ENCODE data around the gene PACS2. TPM values are rescaled to one million over a fixed set of nuclear protein-coding genes. Genes with fewer than 3 reads are reported as not detected.

PACS2 gene
- polyA plus RNA-seq, 3 donors: 3.1 to 87.0 (median 3.7) TPM

DNA sequence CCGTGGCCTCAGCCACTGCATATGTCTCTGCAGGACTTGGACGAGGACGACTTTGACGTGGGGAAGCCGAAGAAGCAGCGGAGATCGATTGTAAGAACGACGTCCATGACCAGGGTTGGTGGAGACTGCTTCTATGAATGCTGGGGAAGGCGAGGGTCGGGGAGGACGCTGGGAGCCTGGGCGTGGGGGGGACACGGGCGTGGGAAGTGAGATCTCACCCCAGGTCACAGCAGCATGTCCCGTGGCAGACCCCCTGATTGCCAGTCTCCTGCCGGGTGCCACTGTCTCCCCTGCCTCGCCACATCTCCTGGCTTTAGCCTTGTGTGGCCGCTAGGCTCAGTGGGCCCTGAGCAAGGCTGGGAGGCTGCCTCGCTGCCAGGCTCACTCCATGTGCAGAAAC lies 53.9 kb downstream of the PACS2 start:
- intact Hi-C loops (cut with micrococcal nuclease): no loop called here

GRCh38 chr14:105368910-105369652 lies 54.5 kb downstream of the PACS2 start:
- Histone ChIP-seq H2AFZ (ENCODE audit: insufficient read depth, low read depth, low read length, poor library complexity, severe bottlenecking) (no peak overlapping the region), H3K79me2 (ENCODE audit: insufficient read depth, low read length) (no peaks in the 10 kb centered on the region), H3K9me3 (replicated peaks in 1 of 2; ENCODE audit: control insufficient read depth in 1 of 2, insufficient read depth in 1 of 2, low read length in 2 of 2) (no peaks in the 10 kb centered on the region), H3K27ac (ENCODE audit: low read depth in 1 of 2, low read length in 2 of 2) (no peak overlapping the region), H3K27me3 (ENCODE audit: control insufficient read depth in 2 of 2, insufficient read depth in 2 of 2, low read length in 2 of 2) (no peaks in the 10 kb centered on the region), H3K4me2 (replicated peaks; ENCODE audit: extremely low read depth, low read length, poor library complexity, severe bottlenecking) (no peak overlapping the region), H3K4me3 (replicated peaks in 1 of 3; ENCODE audit: low read depth in 2 of 3, low read length in 3 of 3) (no peak overlapping the region), H4K20me1 (ENCODE audit: insufficient read depth, low read length) (peaks cover 6% of the 10 kb centered on the region), H3K4me1 (ENCODE audit: control insufficient read depth in 1 of 2, insufficient read depth in 2 of 2, low read length in 2 of 2) (peaks cover 3 to 6% of the 10 kb centered on the region in 2 donors), H3K9ac (ENCODE audit: insufficient read depth, low read length, poor library complexity, severe bottlenecking) (no peak overlapping the region), H3K36me3 (replicated peaks in 1 of 2; ENCODE audit: control insufficient read depth in 1 of 2, insufficient read depth in 2 of 2, low read length in 2 of 2) (peaks cover 15 to 23% of the 10 kb centered on the region in 2 donors)
- Mint-ChIP-seq H3K36me3 (peaks cover 13 to 27% of the 10 kb centered on the region in 2 donors), H3K4me1 (peaks cover 6% of the 10 kb centered on the region), H3K27ac (no peak overlapping the region), H3K9me3 (peaks cover 0 to 2% (median 0%) of the 10 kb centered on the region in 7 donors), H3K27me3 (ENCODE audit: low read depth in 3 of 3) (peaks cover 5 to 10% (median 7%) of the 10 kb centered on the region in 3 donors), H3K4me3 (no peak overlapping the region)
- DNase-seq: no peak
- intact Hi-C loops (cut with micrococcal nuclease): no loop called here
- WGBS (ENCODE audit: insufficient coverage): 97% methylated on average over 23 of the region's 29 CpGs
- TF ChIP-seq, protein P1, sequence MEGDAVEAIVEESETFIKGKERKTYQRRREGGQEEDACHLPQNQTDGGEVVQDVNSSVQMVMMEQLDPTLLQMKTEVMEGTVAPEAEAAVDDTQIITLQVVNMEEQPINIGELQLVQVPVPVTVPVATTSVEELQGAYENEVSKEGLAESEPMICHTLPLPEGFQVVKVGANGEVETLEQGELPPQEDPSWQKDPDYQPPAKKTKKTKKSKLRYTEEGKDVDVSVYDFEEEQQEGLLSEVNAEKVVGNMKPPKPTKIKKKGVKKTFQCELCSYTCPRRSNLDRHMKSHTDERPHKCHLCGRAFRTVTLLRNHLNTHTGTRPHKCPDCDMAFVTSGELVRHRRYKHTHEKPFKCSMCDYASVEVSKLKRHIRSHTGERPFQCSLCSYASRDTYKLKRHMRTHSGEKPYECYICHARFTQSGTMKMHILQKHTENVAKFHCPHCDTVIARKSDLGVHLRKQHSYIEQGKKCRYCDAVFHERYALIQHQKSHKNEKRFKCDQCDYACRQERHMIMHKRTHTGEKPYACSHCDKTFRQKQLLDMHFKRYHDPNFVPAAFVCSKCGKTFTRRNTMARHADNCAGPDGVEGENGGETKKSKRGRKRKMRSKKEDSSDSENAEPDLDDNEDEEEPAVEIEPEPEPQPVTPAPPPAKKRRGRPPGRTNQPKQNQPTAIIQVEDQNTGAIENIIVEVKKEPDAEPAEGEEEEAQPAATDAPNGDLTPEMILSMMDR (IDR thresholded peaks at IDR 0.05): no peak

More for the DNA sequence above, 53.9 kb downstream of the PACS2 start:
- no peak overlapping the region for H3K9ac ChIP-seq (ENCODE audit: insufficient read depth, low read length, poor library complexity, severe bottlenecking)
- Mint-ChIP-seq H3K27me3 (ENCODE audit: low read depth in 3 of 3) (peaks cover 6 to 16% (median 14%) of the 10 kb centered on the region in 3 donors), H3K4me1 (peaks cover 10% of the 10 kb centered on the region), H3K9me3 (peaks cover 0 to under 1% (median 0%) of the 10 kb centered on the region in 7 donors), H3K27ac (peak overlapping the region in 1 of 7 donors; percentile 66), H3K4me3 (no peak overlapping the region), H3K36me3 (peaks cover 18 to 27% of the 10 kb centered on the region in 2 donors)
- peaks cover 3 to 6% of the 10 kb centered on the region in 2 donors for H3K4me1 ChIP-seq (ENCODE audit: control insufficient read depth in 1 of 2, insufficient read depth in 2 of 2, low read length in 2 of 2)
- no peaks in the 10 kb centered on the region for H3K9me3 ChIP-seq (replicated peaks in 1 of 2; ENCODE audit: control insufficient read depth in 1 of 2, insufficient read depth in 1 of 2, low read length in 2 of 2)
- no peak overlapping the region for H3K4me3 ChIP-seq (replicated peaks in 1 of 3; ENCODE audit: low read depth in 2 of 3, low read length in 3 of 3)
- no peak overlapping the region for H3K27ac ChIP-seq (ENCODE audit: low read depth in 1 of 2, low read length in 2 of 2)
- TF ChIP-seq, protein P1 (IDR thresholded peaks at IDR 0.05): no peak
- no peak for DNase-seq
- H4K20me1 ChIP-seq (ENCODE audit: insufficient read depth, low read length): peaks cover 6% of the 10 kb centered on the region
- peaks cover 0 to 4% of the 10 kb centered on the region in 2 donors for H3K27me3 ChIP-seq (ENCODE audit: control insufficient read depth in 2 of 2, insufficient read depth in 2 of 2, low read length in 2 of 2)
- H3K36me3 ChIP-seq (replicated peaks in 1 of 2; ENCODE audit: control insufficient read depth in 1 of 2, insufficient read depth in 2 of 2, low read length in 2 of 2): peaks cover 15 to 23% of the 10 kb centered on the region in 2 donors
- no peaks in the 10 kb centered on the region for H3K79me2 ChIP-seq (ENCODE audit: insufficient read depth, low read length)
- H3K4me2 ChIP-seq (replicated peaks; ENCODE audit: extremely low read depth, low read length, poor library complexity, severe bottlenecking): no peak overlapping the region
- no peak overlapping the region for H2AFZ ChIP-seq (ENCODE audit: insufficient read depth, low read depth, low read length, poor library complexity, severe bottlenecking)
- WGBS (ENCODE audit: insufficient coverage): 98% methylated on average over 20 of the region's 20 CpGs
